ENCODE data around the gene DOCK7.

DNA sequence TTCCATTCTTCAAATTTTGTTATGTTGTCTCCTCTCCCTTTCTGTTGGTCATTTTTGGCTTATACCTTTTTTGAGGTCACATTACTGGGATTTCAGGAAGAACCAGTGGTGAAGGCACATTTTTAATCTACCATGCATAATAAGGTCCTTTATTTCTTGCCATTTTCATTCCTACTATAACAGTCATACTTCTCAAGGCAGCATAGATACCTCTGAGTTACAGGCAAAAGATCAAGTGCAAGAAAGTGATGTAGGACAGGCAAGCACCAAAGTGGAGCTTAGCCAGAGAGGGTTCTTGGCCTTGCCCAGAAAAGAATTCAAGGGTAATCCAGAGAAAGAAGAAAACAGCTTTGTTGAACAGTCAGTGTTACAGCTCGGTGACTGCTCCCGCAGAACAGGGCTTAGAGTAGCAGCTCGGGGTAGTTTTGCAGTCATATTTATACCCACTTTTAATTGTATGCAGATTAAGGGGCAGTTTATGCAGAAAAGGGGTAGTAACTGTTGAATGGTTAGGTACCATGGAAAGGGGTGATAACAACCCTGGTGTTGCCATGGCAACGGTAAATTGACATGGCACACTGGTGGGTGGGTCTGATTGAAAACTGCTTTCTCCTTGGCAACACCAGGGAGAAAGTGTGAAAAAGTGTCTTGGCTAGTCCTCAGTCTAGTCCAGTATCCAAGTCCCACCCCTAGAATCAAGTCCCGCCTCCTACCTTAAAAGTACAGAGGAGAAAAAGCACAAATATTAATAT, 39.6 kb upstream of the DOCK7 start:
- TF ChIP-seq, protein P1, sequence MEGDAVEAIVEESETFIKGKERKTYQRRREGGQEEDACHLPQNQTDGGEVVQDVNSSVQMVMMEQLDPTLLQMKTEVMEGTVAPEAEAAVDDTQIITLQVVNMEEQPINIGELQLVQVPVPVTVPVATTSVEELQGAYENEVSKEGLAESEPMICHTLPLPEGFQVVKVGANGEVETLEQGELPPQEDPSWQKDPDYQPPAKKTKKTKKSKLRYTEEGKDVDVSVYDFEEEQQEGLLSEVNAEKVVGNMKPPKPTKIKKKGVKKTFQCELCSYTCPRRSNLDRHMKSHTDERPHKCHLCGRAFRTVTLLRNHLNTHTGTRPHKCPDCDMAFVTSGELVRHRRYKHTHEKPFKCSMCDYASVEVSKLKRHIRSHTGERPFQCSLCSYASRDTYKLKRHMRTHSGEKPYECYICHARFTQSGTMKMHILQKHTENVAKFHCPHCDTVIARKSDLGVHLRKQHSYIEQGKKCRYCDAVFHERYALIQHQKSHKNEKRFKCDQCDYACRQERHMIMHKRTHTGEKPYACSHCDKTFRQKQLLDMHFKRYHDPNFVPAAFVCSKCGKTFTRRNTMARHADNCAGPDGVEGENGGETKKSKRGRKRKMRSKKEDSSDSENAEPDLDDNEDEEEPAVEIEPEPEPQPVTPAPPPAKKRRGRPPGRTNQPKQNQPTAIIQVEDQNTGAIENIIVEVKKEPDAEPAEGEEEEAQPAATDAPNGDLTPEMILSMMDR (conservative IDR thresholded peaks at IDR 0.05), result no peak
- TF ChIP-seq ZFX (IDR thresholded peaks at IDR 0.05), result no peak
